ENCODE measurements around the gene SLC37A3. TPM values are rescaled to one million over a fixed set of nuclear protein-coding genes. Genes with fewer than 3 reads are reported as not detected.
A peak's percentile ranks its signal among the peaks of the same experiment; 100 is the strongest.

Gene SLC37A3
- total and polyA plus RNA-seq, 7 experiments from 2014 or later = 18.5 to 72.7 (median 31.8) TPM

DNA sequence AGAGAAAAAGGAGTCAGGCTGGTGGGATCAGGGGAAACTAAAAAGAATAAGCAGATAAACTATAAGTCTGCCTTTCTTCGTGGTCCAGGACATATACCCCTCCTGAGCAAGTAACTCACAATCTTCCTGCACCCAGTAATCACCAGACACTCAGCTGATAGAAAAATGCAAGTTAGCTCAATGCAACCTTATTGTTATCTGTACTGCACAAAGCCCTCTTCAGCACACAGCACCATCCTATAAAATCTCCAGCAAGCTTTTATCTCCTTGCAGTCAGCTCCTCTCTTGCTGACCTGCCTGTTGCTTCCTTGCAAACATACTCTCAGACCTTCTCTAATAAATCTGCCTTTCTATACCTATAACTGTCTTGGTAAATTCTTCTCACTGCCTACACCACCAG is 6.7 kb downstream of the SLC37A3 start:
- Histone ChIP-seq H3K36me3 (ENCODE audit: control insufficient read depth in 2 of 3, insufficient read depth in 3 of 3, low read length in 3 of 3) (no peaks in the 10 kb centered on the region), H3K4me3 (ENCODE audit: low read length) (no peak overlapping the region), H3K9me3 (ENCODE audit: control insufficient read depth in 2 of 3, low read length in 3 of 3) (no peaks in the 10 kb centered on the region), H3K27ac (ENCODE audit: low read depth, low read length) (no peak overlapping the region), H3K27me3 (ENCODE audit: control insufficient read depth in 2 of 2, insufficient read depth in 2 of 2, low read length in 2 of 2) (no peaks in the 10 kb centered on the region), H3K4me1 (ENCODE audit: control insufficient read depth in 2 of 2, insufficient read depth in 2 of 2, low read length in 2 of 2) (peaks cover 0 to 17% of the 10 kb centered on the region in 2 donors)
- CTCF ChIA-PET = no interaction called here
- DNase-seq (no peak), ATAC-seq (no peak)
- intact Hi-C loops (cut with micrococcal nuclease) = loop anchor here (5.0 to 10.0 kb wide), 2 partner anchors 159 to 1047 kb away; partner anchors contain the start of gene FMC1 (in 1 of the 2)
- POLR2A ChIA-PET = interaction anchor here (0.9 kb wide), 1 partner anchor 14 kb away, joined by 4 read pairs; no protein-coding TSS in a partner anchor
- Mint-ChIP-seq H3K27me3 (no peaks in the 10 kb centered on the region), H3K36me3 (peaks cover 0 to 5% (median 0%) of the 10 kb centered on the region in 5 donors), H3K9me3 (no peaks in the 10 kb centered on the region), H3K4me3 (no peak overlapping the region), H3K4me1 (peaks cover 7 to 19% (median 7%) of the 10 kb centered on the region in 7 donors), H3K27ac (no peak overlapping the region)

DNA sequence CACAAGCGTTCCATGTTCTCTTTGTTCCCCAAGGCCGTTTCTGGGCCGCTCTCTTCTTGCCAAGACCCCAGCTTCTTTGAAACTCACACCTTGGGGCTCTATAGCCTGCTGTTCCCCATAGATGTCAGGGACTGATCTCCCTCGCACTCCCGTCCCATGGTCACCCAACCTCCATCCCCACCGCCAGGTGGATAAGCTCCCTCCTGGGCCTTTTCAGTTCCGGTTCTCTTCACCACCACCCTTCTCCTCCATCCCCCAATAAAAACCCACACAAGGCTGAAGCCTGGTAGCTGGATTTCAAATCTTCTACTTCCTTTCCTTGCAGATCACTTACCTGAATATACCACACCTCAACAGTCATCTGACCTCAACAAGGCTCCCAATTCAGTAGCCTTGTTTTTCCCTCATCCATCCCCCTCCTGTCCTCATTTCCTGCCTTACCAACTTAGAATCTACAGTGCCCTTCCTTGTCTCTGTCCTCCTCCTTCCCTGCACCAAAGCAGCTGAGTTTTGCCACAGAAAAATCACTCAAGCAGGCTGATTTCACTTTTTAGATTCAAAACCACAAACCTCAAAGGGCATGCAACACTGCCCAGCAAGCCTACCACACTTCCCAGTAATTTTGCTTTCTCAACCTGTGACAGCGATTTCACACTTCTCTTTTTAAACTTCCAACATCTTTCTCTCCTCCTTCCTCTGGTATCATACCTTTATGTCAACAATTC is 7.7 kb downstream of the SLC37A3 start:
- H3K27ac ChIP-seq (ENCODE audit: low read depth, low read length) = no peak overlapping the region
- H3K27ac Mint-ChIP-seq = no peak overlapping the region
- H3K4me3 Mint-ChIP-seq = no peak overlapping the region
- intact Hi-C loops (cut with micrococcal nuclease) = loop anchor here (5.0 to 10.0 kb wide), 2 partner anchors 158 to 1046 kb away; partner anchors contain the start of gene FMC1 (in 1 of the 2)
- ChIA-PET POLR2A (no interaction called here), CTCF (no interaction called here)
- DNase-seq (no peak), ATAC-seq (peak; percentile 73)
- no peaks in the 10 kb centered on the region for H3K27me3 Mint-ChIP-seq
- no peaks in the 10 kb centered on the region for H3K36me3 ChIP-seq (ENCODE audit: control insufficient read depth in 2 of 3, insufficient read depth in 3 of 3, low read length in 3 of 3)
- H3K27me3 ChIP-seq (ENCODE audit: control insufficient read depth in 2 of 2, insufficient read depth in 2 of 2, low read length in 2 of 2) = no peaks in the 10 kb centered on the region
- no peaks in the 10 kb centered on the region for H3K9me3 ChIP-seq (ENCODE audit: control insufficient read depth in 2 of 3, low read length in 3 of 3)
- no peaks in the 10 kb centered on the region for H3K9me3 Mint-ChIP-seq
- H3K4me3 ChIP-seq (ENCODE audit: low read length) = no peak overlapping the region
- H3K4me1 Mint-ChIP-seq = peaks cover under 1 to 12% (median 1%) of the 10 kb centered on the region in 7 donors
- H3K4me1 ChIP-seq (ENCODE audit: control insufficient read depth in 2 of 2, insufficient read depth in 2 of 2, low read length in 2 of 2) = peaks cover 0 to 17% of the 10 kb centered on the region in 2 donors
- H3K36me3 Mint-ChIP-seq = peaks cover 0 to 3% (median 0%) of the 10 kb centered on the region in 5 donors

- H3K36me3 ChIP-seq (ENCODE audit: control insufficient read depth in 2 of 3, insufficient read depth in 3 of 3, low read length in 3 of 3) = no peaks in the 10 kb centered on the region
- intact Hi-C loops (cut with micrococcal nuclease) = loop anchor here (5.0 to 10.0 kb wide), 2 partner anchors 158 to 1045 kb away; partner anchors contain the start of gene FMC1 (in 1 of the 2)
- no peak for DNase-seq
- CTCF ChIA-PET = no interaction called here
- H3K4me1 ChIP-seq (ENCODE audit: control insufficient read depth in 2 of 2, insufficient read depth in 2 of 2, low read length in 2 of 2) = peaks cover 0 to 22% of the 10 kb centered on the region in 2 donors
- no peaks in the 10 kb centered on the region for H3K9me3 ChIP-seq (ENCODE audit: control insufficient read depth in 2 of 3, low read length in 3 of 3)
- ATAC-seq = peak; percentile 18
- no peak overlapping the region for H3K4me3 ChIP-seq (ENCODE audit: low read length)
- no peaks in the 10 kb centered on the region for H3K9me3 Mint-ChIP-seq
- H3K27ac ChIP-seq (ENCODE audit: low read depth, low read length) = no peak overlapping the region
- peaks cover 0 to 7% (median 0%) of the 10 kb centered on the region in 5 donors for H3K36me3 Mint-ChIP-seq
- POLR2A ChIA-PET = interaction anchor here (0.6 kb wide), 1 partner anchor 33 kb away, joined by 4 read pairs; no protein-coding TSS in a partner anchor
- H3K4me1 Mint-ChIP-seq = peaks cover 6 to 16% (median 7%) of the 10 kb centered on the region in 7 donors
- no peaks in the 10 kb centered on the region for H3K27me3 ChIP-seq (ENCODE audit: control insufficient read depth in 2 of 2, insufficient read depth in 2 of 2, low read length in 2 of 2)
- H3K27me3 Mint-ChIP-seq = no peaks in the 10 kb centered on the region
- no peak overlapping the region for H3K4me3 Mint-ChIP-seq
- peak overlapping the region in 1 of 9 donors; percentile 44 for H3K27ac Mint-ChIP-seq
Measured at GRCh38 chr7:140390034-140390433, 8.3 kb downstream of the SLC37A3 start.

DNA sequence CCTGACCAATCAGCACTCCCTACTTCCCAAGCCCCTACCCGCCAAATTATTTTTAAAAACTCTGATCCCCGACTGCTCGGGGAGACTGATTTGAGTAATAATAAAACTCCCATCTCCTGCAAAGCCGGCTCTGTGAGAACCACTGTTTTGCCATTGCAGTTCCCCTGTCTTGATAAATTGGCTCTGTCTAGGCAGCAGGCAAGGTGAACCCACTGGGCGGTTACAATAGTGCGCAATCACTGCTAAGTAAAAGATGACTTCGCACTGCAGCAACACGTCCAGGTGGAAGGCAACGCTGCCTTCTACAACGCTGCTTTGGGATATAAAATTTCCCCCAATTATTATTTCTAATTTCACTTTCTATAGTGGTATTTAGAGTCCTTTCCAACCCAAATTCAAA is 8.9 kb downstream of the SLC37A3 start:
- DNase-seq (no peak), ATAC-seq (no peak)
- Histone ChIP-seq H3K4me3 (ENCODE audit: low read length) (no peak overlapping the region), H3K36me3 (ENCODE audit: control insufficient read depth in 2 of 3, insufficient read depth in 3 of 3, low read length in 3 of 3) (no peaks in the 10 kb centered on the region), H3K27me3 (ENCODE audit: control insufficient read depth in 2 of 2, insufficient read depth in 2 of 2, low read length in 2 of 2) (no peaks in the 10 kb centered on the region), H3K27ac (ENCODE audit: low read depth, low read length) (no peak overlapping the region), H3K4me1 (ENCODE audit: control insufficient read depth in 2 of 2, insufficient read depth in 2 of 2, low read length in 2 of 2) (peaks cover 0 to 23% of the 10 kb centered on the region in 2 donors), H3K9me3 (ENCODE audit: control insufficient read depth in 2 of 3, low read length in 3 of 3) (no peaks in the 10 kb centered on the region)
- H3K27me3 Mint-ChIP-seq = no peaks in the 10 kb centered on the region
- ChIA-PET POLR2A (interaction anchor here (0.6 kb wide), 1 partner anchor 32 kb away, joined by 4 read pairs; no protein-coding TSS in a partner anchor), CTCF (no interaction called here)
- no peak overlapping the region for H3K27ac Mint-ChIP-seq
- peaks cover 12 to 16% (median 12%) of the 10 kb centered on the region in 7 donors for H3K4me1 Mint-ChIP-seq
- H3K9me3 Mint-ChIP-seq = no peaks in the 10 kb centered on the region
- intact Hi-C loops (cut with micrococcal nuclease) = no loop called here
- peaks cover 0 to 9% (median 0%) of the 10 kb centered on the region in 5 donors for H3K36me3 Mint-ChIP-seq
- H3K4me3 Mint-ChIP-seq = no peak overlapping the region

DNA sequence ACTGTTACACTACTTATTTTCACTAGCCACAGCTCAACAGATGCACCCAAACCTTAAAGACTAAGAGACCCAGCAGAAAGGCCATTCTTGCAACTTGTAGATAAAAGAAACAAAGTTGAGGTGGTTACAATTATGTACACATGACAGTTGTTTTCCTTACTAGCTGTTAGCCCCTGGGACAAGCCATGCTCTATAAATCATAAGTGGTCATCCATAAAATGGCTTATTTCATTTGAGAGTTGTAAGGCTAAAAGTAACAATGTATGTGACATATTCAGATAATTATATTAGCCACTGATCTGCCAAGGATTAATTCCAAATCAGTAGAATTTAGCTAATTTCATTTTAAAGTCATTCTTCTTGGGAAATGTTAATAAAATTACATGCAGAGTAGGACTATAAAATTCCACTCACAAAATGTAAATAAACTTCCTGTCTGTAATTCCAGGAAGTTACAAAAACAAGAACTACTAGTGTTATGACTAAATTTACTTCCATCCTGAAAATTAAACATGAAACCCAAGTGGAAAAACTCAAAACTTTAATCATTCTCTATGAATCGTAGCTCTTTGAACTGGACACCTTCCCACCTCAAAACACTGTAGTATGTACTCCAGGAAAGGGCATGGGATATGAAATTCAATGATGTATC is 13.3 kb downstream of the SLC37A3 start:
- H3K27ac ChIP-seq (ENCODE audit: low read depth, low read length) = no peak overlapping the region
- peaks cover 12 to 31% (median 17%) of the 10 kb centered on the region in 7 donors for H3K4me1 Mint-ChIP-seq
- POLR2A ChIA-PET = interaction anchor here (0.9 to 2.3 kb wide), 2 partner anchors 9 to 18 kb away, joined by 4 to 7 read pairs; partner anchors contain the start of gene RAB19
- DNase-seq = no peak
- H3K4me3 ChIP-seq (ENCODE audit: low read length) = no peak overlapping the region
- peaks cover 1 to 22% (median 13%) of the 10 kb centered on the region in 5 donors for H3K36me3 Mint-ChIP-seq
- intact Hi-C loops (cut with micrococcal nuclease) = no loop called here
- ATAC-seq = no peak
- H3K27ac Mint-ChIP-seq = peak overlapping the region in 1 of 9 donors; percentile 56
- H3K9me3 ChIP-seq (ENCODE audit: control insufficient read depth in 2 of 3, low read length in 3 of 3) = no peaks in the 10 kb centered on the region
- H3K4me1 ChIP-seq (ENCODE audit: control insufficient read depth in 2 of 2, insufficient read depth in 2 of 2, low read length in 2 of 2) = peaks cover 0 to 10% of the 10 kb centered on the region in 2 donors
- H3K27me3 Mint-ChIP-seq = no peaks in the 10 kb centered on the region
- H3K4me3 Mint-ChIP-seq = peak overlapping the region in 1 of 10 donors; percentile 28
- CTCF ChIA-PET = no interaction called here
- H3K27me3 ChIP-seq (ENCODE audit: control insufficient read depth in 2 of 2, insufficient read depth in 2 of 2, low read length in 2 of 2) = no peaks in the 10 kb centered on the region
- peaks cover 0 to 12% (median 0%) of the 10 kb centered on the region in 3 experiments for H3K36me3 ChIP-seq (ENCODE audit: control insufficient read depth in 2 of 3, insufficient read depth in 3 of 3, low read length in 3 of 3)
- H3K9me3 Mint-ChIP-seq = no peaks in the 10 kb centered on the region

GRCh38 chr7:140383954-140384713 is 14.2 kb downstream of the SLC37A3 start:
- H3K27ac Mint-ChIP-seq = peak overlapping the region in 3 of 9 donors; percentile 8 to 72 (median 28)
- POLR2A ChIA-PET = interaction anchor here (2.3 kb wide), 1 partner anchor 8 kb away, joined by 7 read pairs; no protein-coding TSS in a partner anchor
- H3K4me1 ChIP-seq (ENCODE audit: control insufficient read depth in 2 of 2, insufficient read depth in 2 of 2, low read length in 2 of 2) = peaks cover 0 to 6% of the 10 kb centered on the region in 2 donors

More at GRCh38 chr7:140383954-140384713, 14.2 kb downstream of the SLC37A3 start:
- H3K27me3 ChIP-seq (ENCODE audit: control insufficient read depth in 2 of 2, insufficient read depth in 2 of 2, low read length in 2 of 2) = no peaks in the 10 kb centered on the region
- no peak overlapping the region for H3K4me3 ChIP-seq (ENCODE audit: low read length)
- H3K9me3 ChIP-seq (ENCODE audit: control insufficient read depth in 2 of 3, low read length in 3 of 3) = no peaks in the 10 kb centered on the region
- intact Hi-C loops (cut with micrococcal nuclease) = no loop called here
- no peaks in the 10 kb centered on the region for H3K27me3 Mint-ChIP-seq
- H3K4me1 Mint-ChIP-seq = peaks cover 10 to 34% (median 17%) of the 10 kb centered on the region in 7 donors
- DNase-seq (no peak), ATAC-seq (no peak)
- H3K4me3 Mint-ChIP-seq = no peak overlapping the region
- CTCF ChIA-PET = no interaction called here
- no peaks in the 10 kb centered on the region for H3K9me3 Mint-ChIP-seq
- peaks cover 0 to 19% (median 0%) of the 10 kb centered on the region in 3 experiments for H3K36me3 ChIP-seq (ENCODE audit: control insufficient read depth in 2 of 3, insufficient read depth in 3 of 3, low read length in 3 of 3)
- peaks cover 4 to 26% (median 16%) of the 10 kb centered on the region in 5 donors for H3K36me3 Mint-ChIP-seq
- H3K27ac ChIP-seq (ENCODE audit: low read depth, low read length) = no peak overlapping the region

Data from naive thymus-derived CD4-positive, alpha-beta T cell (primary cell).